ENCODE measurements around the gene CTNNA1.
A peak's percentile ranks its signal among the peaks of the same experiment; 100 is the strongest.
"Not testable (repeated sequence)": the region's sequence is repeated elsewhere in the genome, so short reads cannot be mapped to it uniquely, and the experiment has no call there.

CTNNA1 gene

GRCh38 chr5:138725818-138726416 is 27.3 kb upstream of the CTNNA1 start:
- DNase-seq = no peak

GRCh38 chr5:138726848-138727247 is 26.4 kb upstream of the CTNNA1 start:
- no peak for DNase-seq

- DNase-seq = not testable (repeated sequence)
Observed at GRCh38 chr5:138730496-138730895, 22.7 kb upstream of the CTNNA1 start.

- no peak for DNase-seq
Observed at GRCh38 chr5:138732466-138732865, 20.8 kb upstream of the CTNNA1 start.

GRCh38 chr5:138732933-138733332 is 20.3 kb upstream of the CTNNA1 start:
- DNase-seq = no peak

- DNase-seq = no peak
Observed at GRCh38 chr5:138733509-138733908, 19.7 kb upstream of the CTNNA1 start.

- no peak for DNase-seq
Observed at GRCh38 chr5:138736293-138736692, 16.9 kb upstream of the CTNNA1 start.

GRCh38 chr5:138737494-138738265 is 15.5 kb upstream of the CTNNA1 start:
- no peak for DNase-seq

- DNase-seq = no peak
Observed at GRCh38 chr5:138738399-138738798, 14.8 kb upstream of the CTNNA1 start.

GRCh38 chr5:138739938-138740337 is 13.3 kb upstream of the CTNNA1 start:
- no peak for DNase-seq

GRCh38 chr5:138743484-138743883 is 9.7 kb upstream of the CTNNA1 start:
- DNase-seq = no peak

- DNase-seq = no peak
Observed at GRCh38 chr5:138745268-138745667, 8.0 kb upstream of the CTNNA1 start.

GRCh38 chr5:138748630-138749081 is 4.6 kb upstream of the CTNNA1 start:
- no peak for DNase-seq

GRCh38 chr5:138751344-138751743 is 1.9 kb upstream of the CTNNA1 start:
- not testable (repeated sequence) for DNase-seq

GRCh38 chr5:138752341-138752950 is 779 bp upstream of the CTNNA1 start:
- DNase-seq = no peak

GRCh38 chr5:138753794-138754698 is 821 bp downstream of the CTNNA1 start:
- peak; percentile 79 to 89 for DNase-seq

GRCh38 chr5:138754699-138755057 is 1.5 kb downstream of the CTNNA1 start:
- no peak for DNase-seq

- DNase-seq = no peak
Observed at GRCh38 chr5:138755084-138755748, 2.0 kb downstream of the CTNNA1 start.

GRCh38 chr5:138757061-138757776 is 4.0 kb downstream of the CTNNA1 start:
- DNase-seq = no peak

- DNase-seq = no peak
Observed at GRCh38 chr5:138760448-138761110, 7.4 kb downstream of the CTNNA1 start.

- not testable (repeated sequence) for DNase-seq
Observed at GRCh38 chr5:138761115-138761514, 7.9 kb downstream of the CTNNA1 start.
